Gastroesophageal sphincter (tissue), 4 donors: ENCODE results near the gene SNX24. TPM values are rescaled to one million over a fixed set of nuclear protein-coding genes. Genes with fewer than 3 reads are reported as not detected.
A peak's percentile ranks its signal among the peaks of the same experiment; 100 is the strongest.

ENCODE experiments used
- ATAC-seq: fragments of 150-250 bp; one replicate; pipeline ENCODE4 v1.9.1; 2016; ENCODE audit warnings: mild to moderate bottlenecking, moderate library complexity
- H3K27ac ChIP-seq, 4 donors: fragments of 200-600 bp; sonication (generic) in 3 of 4; 1 replicate in 3 of 4; 2 replicates in 1 of 4; pipeline ENCODE4 v1.5.1; 2016 to 2019
- H3K27me3 ChIP-seq: fragments of 200-600 bp; sonication (generic); one replicate; pipeline ENCODE4 v1.5.1; 2019
- H3K36me3 ChIP-seq, 2 donors: fragments of 200-600 bp; sonication (generic); one replicate each; pipeline ENCODE4 v1.5.1; 2019; ENCODE audit warnings: control low read depth in 1 of 2
- H3K4me1 ChIP-seq, 3 donors: fragments of 200-600 bp; sonication (generic); 1 replicate in 2 of 3; 2 replicates in 1 of 3; pipeline ENCODE4 v1.5.1; 2016 to 2019; ENCODE audit warnings: control low read depth in 2 of 3
- H3K4me3 ChIP-seq, 2 donors: fragments of 200-600 bp; sonication (generic); one replicate each; pipeline ENCODE4 v1.5.1; 2019; ENCODE audit warnings: mild to moderate bottlenecking in 1 of 2, moderate library complexity in 1 of 2
- H3K9me3 ChIP-seq, 3 donors: fragments of 200-600 bp; sonication (generic); one replicate each; pipeline ENCODE4 v1.5.1; 2017 to 2019; ENCODE audit warnings: control low read depth in 2 of 3
- EP300 ChIP-seq: sonication (generic); formaldehyde crosslinking; IDR thresholded peaks from one replicate; pipeline ENCODE4 v1.6.1; 2017; ENCODE audit warnings: antibody characterized with exemption, mild to moderate bottlenecking
- POLR2A ChIP-seq, 2 donors: fragments of 450-650 bp; IDR thresholded peaks; one replicate each; pipeline ENCODE4 v1.6.1; 2017; ENCODE audit warnings: antibody characterized with exemption in 2 of 2, mild to moderate bottlenecking in 2 of 2, moderate library complexity in 1 of 2
- POLR2AphosphoS5 ChIP-seq: sonication (generic); formaldehyde crosslinking; IDR thresholded peaks from one replicate; pipeline ENCODE4 v1.6.1; 2017; ENCODE audit warnings: antibody characterized with exemption
- WGBS, 2 donors: methylation state at CpG; one replicate each; pipeline ENCODE4 v1.1.5; 2018; ENCODE audit warnings: low coverage in 1 of 2; 5-methylcytosine and 5-hydroxymethylcytosine counted together
- total RNA-seq, 4 donors: library from RNA; depleted of rRNA; stranded (reverse); fragments of >200 nt; gene quantifications; one replicate each; pipeline ENCODE4 v1.1.0, GENCODE V29; 2016
- TF ChIP-seq, protein P1 (sequence below), 4 experiments: fragments of 200-600 bp in 2 of 4; fragments of 450-650 bp in 2 of 4; sonication (generic) in 1 of 4; IDR thresholded peaks; one replicate each; pipeline ENCODE4 v1.5.1; 2017 to 2019; ENCODE audit warnings: antibody characterized with exemption in 4 of 4, mild to moderate bottlenecking in 2 of 4, moderate library complexity in 2 of 4

The SNX24 gene
- total RNA-seq, 4 donors from 2014 or later = 10.1 to 33.6 (median 14.8) TPM

DNA sequence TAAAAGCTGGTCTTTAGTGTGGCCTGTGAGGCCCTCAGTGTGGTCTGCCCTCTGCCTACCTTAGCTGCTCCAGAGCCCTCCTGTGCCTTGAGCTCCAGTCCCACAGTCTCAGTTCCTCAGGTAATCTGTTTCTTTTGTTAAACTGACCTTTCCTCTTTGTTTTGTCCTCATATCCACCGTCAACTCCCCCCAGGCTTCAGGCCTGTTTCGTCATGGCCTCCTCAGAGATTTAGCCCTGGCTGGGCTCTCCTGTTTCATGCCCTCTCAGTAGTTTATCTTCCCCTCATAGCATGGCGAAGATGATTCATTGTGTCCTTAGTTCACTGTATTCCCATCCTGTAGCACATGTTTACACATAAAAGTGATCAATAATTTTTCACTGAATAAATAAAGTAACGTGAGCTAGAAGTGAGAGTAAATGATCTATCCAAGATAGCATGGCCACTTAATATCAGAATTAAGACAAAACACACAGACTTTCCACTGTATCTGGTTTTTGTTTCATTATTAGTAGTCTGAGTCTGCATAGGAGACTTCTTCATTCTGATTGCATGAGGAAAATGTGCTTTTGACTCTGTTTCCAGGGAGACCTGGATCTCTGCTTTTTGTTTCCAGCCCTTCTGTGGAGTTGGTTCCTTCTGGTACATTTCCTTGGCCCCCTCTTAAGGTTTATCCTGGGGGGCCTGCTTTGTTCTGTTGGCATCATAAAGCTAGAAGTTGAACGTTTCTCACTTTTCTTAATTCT, 70.5 kb downstream of the SNX24 start:
- 44 to 46% methylated on average over 5 of the region's 5 CpGs for WGBS, 2 donors
- H3K27me3 ChIP-seq = no peaks in the 10 kb centered on the region
- H3K27ac ChIP-seq = no peak overlapping the region
- no peak for ATAC-seq
- no peak overlapping the region for H3K4me3 ChIP-seq
- peaks cover 5 to 8% (median 8%) of the 10 kb centered on the region in 3 donors for H3K4me1 ChIP-seq
- no peaks in the 10 kb centered on the region for H3K36me3 ChIP-seq
- TF ChIP-seq, protein P1, sequence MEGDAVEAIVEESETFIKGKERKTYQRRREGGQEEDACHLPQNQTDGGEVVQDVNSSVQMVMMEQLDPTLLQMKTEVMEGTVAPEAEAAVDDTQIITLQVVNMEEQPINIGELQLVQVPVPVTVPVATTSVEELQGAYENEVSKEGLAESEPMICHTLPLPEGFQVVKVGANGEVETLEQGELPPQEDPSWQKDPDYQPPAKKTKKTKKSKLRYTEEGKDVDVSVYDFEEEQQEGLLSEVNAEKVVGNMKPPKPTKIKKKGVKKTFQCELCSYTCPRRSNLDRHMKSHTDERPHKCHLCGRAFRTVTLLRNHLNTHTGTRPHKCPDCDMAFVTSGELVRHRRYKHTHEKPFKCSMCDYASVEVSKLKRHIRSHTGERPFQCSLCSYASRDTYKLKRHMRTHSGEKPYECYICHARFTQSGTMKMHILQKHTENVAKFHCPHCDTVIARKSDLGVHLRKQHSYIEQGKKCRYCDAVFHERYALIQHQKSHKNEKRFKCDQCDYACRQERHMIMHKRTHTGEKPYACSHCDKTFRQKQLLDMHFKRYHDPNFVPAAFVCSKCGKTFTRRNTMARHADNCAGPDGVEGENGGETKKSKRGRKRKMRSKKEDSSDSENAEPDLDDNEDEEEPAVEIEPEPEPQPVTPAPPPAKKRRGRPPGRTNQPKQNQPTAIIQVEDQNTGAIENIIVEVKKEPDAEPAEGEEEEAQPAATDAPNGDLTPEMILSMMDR (IDR thresholded peaks at IDR 0.05) = no peak
- TF ChIP-seq POLR2A (IDR thresholded peaks at IDR 0.05) = no peak
- TF ChIP-seq POLR2AphosphoS5 = no peak
- no peaks in the 10 kb centered on the region for H3K9me3 ChIP-seq

DNA sequence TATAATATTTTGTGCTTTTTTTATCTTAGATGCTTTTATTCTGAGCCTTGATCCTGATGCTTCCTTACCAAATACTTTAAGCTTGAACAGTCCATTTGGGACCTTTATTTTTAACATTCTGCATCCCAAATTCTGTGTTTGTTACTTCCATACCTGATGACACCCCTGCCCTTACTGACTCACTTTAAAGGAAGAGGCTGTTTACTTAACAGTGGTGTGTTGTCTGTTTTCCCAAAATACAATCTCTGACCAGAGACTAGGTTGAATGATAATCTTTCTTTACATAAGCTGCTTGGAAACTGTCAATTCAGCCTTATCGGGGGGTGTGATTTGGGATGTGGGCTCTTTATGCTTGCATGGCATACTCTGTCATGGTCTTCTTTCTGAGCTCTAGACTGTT, 71.1 kb downstream of the SNX24 start:
- no peak for ATAC-seq
- Histone ChIP-seq H3K36me3 (no peaks in the 10 kb centered on the region), H3K27me3 (no peaks in the 10 kb centered on the region), H3K27ac (no peak overlapping the region), H3K4me1 (peaks cover 5 to 8% (median 8%) of the 10 kb centered on the region in 3 donors), H3K4me3 (no peak overlapping the region), H3K9me3 (no peaks in the 10 kb centered on the region)
- TF ChIP-seq EP300 (no peak), POLR2AphosphoS5 (no peak), POLR2A (IDR thresholded peaks at IDR 0.05) (no peak)
- TF ChIP-seq, protein P1 (IDR thresholded peaks at IDR 0.05) = no peak
- WGBS, 2 donors = 88 to 100% methylated on average over 1 of the region's 1 CpG

DNA sequence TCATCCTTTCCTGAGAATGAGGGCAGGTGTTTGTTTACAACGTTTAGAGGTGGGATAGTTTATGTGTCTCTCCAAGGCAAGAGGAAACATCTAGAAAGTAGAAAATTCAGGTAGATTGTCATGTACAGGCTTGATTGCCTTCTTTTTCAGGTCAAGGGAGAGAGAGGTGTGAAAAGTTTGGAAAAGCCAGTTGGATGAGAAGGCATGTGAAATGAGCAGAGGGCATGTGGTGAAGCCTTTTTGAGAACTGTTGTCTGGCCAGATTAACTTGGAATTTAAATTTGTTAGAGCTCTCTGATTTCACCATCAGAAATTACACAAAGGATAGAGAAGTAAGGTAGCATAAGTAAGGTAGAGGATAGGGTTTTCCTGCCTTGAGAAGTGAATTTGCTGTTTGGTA, 74.6 kb downstream of the SNX24 start:
- Histone ChIP-seq H3K4me3 (no peak overlapping the region), H3K4me1 (peaks cover 5 to 8% (median 8%) of the 10 kb centered on the region in 3 donors), H3K36me3 (no peaks in the 10 kb centered on the region), H3K27ac (no peak overlapping the region), H3K27me3 (no peaks in the 10 kb centered on the region), H3K9me3 (no peaks in the 10 kb centered on the region)
- no peak for ATAC-seq
- 58 to 63% methylated on average over 1 of the region's 1 CpG for WGBS, 2 donors
- TF ChIP-seq, protein P1 (IDR thresholded peaks at IDR 0.05) = no peak
- TF ChIP-seq POLR2A (IDR thresholded peaks at IDR 0.05) = no peak
- TF ChIP-seq EP300 = no peak
- TF ChIP-seq POLR2AphosphoS5 = no peak

DNA sequence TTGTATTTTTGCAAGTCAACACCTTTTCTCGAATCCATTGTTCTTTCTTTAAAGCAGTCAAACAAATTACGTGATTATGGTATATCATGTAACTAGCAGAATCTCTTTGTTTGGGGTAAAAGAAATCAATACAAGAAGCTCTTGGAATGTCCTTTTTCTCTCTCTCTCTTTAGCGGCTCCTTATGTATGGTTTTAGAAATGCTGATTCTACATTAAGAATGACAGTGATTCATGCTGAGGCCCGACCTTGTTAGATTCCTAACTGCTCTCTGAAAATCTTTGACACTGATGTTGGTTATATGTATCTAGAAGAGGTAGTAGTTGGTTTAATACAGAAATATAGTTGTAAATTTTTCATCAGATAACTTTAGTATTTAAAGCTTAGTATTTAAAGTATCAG, 76.4 kb downstream of the SNX24 start:
- H3K4me1 ChIP-seq = no peaks in the 10 kb centered on the region
- no peaks in the 10 kb centered on the region for H3K27me3 ChIP-seq
- ATAC-seq = no peak
- no peaks in the 10 kb centered on the region for H3K9me3 ChIP-seq
- H3K36me3 ChIP-seq = no peaks in the 10 kb centered on the region
- TF ChIP-seq POLR2AphosphoS5 = no peak
- TF ChIP-seq, protein P1 (IDR thresholded peaks at IDR 0.05) = no peak
- no peak for TF ChIP-seq EP300
- TF ChIP-seq POLR2A (IDR thresholded peaks at IDR 0.05) = no peak
- 84 to 87% methylated on average over 4 of the region's 4 CpGs for WGBS, 2 donors
- H3K27ac ChIP-seq = no peak overlapping the region
- H3K4me3 ChIP-seq = no peak overlapping the region

DNA sequence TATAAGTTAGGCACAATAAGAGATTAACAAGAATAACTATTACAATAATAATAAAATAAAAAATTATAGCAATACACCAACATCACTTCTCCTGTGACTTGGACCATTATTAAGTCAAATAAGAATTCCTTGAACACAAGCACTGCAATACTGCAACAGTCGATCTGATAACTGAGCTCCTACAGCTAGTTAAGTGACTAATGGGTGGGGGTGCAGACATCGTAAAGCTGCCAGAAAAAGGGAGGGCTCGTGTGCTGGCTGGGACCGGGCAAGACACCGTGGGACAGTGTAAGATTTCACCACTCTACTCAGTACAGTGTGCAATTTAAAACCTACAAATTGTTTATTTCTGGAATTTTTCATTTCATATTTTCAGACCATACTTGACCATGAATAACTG, 78.8 kb downstream of the SNX24 start:
- no peaks in the 10 kb centered on the region for H3K27me3 ChIP-seq
- TF ChIP-seq POLR2A (IDR thresholded peaks at IDR 0.05) (no peak), POLR2AphosphoS5 (no peak), EP300 (no peak)
- TF ChIP-seq, protein P1 (IDR thresholded peaks at IDR 0.05) = no peak
- no peaks in the 10 kb centered on the region for H3K9me3 ChIP-seq
- H3K36me3 ChIP-seq = no peaks in the 10 kb centered on the region
- 51 to 78% methylated on average over 4 to 5 of the region's 5 CpGs for WGBS, 2 donors
- H3K4me1 ChIP-seq = no peaks in the 10 kb centered on the region
- no peak overlapping the region for H3K27ac ChIP-seq
- ATAC-seq = peak; percentile 58
- H3K4me3 ChIP-seq = no peak overlapping the region
